ENCODE results near the gene TMEM87A.

DNA sequence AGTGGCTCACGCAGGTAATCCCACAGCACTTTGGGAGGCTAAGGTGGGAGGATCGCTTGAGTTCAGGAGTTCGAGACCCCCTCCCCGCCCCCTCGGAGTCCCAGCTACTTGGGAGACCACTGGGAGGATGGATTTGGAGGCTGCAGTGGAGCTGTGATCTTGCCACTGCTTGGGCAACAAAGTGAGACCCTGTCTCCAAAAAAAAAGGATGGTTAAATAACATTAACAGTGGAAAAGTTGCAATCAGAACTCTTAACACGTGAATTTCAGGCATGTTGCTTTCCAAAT lies 1.4 kb upstream of the TMEM87A start:
- TF ChIP-seq SALL2 (tag by site-specific recombination; IDR thresholded peaks at IDR 0.05; ENCODE audit: borderline replicate concordance) (no peak), ATF2 (tag by site-specific recombination; IDR thresholded peaks at IDR 0.05; ENCODE audit: low read depth) (no peak), SCRT2 (tag by site-specific recombination; IDR thresholded peaks at IDR 0.05) (no peak), MEIS1 (CRISPR knock-in tag; IDR thresholded peaks at IDR 0.05; ENCODE audit: borderline replicate concordance) (no peak), ZNF354C (tag by site-specific recombination; IDR thresholded peaks at IDR 0.05; ENCODE audit: borderline replicate concordance, low read depth) (no peak), PRDM10 (tag by site-specific recombination; IDR thresholded peaks at IDR 0.05) (no peak), ZSCAN30 (tag by site-specific recombination; IDR thresholded peaks at IDR 0.05) (no peak)
- TF ChIP-seq, protein P1, sequence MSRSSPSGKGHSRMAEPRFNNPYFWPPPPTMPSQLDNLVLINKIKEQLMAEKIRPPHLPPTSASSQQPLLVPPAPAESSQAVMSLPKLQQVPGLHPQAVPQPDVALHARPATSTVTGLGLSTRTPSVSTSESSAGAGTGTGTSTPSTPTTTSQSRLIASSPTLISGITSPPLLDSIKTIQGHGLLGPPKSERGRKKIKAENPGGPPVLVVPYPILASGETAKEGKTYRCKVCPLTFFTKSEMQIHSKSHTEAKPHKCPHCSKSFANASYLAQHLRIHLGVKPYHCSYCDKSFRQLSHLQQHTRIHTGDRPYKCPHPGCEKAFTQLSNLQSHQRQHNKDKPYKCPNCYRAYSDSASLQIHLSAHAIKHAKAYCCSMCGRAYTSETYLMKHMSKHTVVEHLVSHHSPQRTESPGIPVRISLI (tag by site-specific recombination; IDR thresholded peaks at IDR 0.05): no peak
- TF ChIP-seq, protein P2, sequence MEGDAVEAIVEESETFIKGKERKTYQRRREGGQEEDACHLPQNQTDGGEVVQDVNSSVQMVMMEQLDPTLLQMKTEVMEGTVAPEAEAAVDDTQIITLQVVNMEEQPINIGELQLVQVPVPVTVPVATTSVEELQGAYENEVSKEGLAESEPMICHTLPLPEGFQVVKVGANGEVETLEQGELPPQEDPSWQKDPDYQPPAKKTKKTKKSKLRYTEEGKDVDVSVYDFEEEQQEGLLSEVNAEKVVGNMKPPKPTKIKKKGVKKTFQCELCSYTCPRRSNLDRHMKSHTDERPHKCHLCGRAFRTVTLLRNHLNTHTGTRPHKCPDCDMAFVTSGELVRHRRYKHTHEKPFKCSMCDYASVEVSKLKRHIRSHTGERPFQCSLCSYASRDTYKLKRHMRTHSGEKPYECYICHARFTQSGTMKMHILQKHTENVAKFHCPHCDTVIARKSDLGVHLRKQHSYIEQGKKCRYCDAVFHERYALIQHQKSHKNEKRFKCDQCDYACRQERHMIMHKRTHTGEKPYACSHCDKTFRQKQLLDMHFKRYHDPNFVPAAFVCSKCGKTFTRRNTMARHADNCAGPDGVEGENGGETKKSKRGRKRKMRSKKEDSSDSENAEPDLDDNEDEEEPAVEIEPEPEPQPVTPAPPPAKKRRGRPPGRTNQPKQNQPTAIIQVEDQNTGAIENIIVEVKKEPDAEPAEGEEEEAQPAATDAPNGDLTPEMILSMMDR (tag by site-specific recombination; IDR thresholded peaks at IDR 0.05): no peak
- TF ChIP-seq, protein P3, sequence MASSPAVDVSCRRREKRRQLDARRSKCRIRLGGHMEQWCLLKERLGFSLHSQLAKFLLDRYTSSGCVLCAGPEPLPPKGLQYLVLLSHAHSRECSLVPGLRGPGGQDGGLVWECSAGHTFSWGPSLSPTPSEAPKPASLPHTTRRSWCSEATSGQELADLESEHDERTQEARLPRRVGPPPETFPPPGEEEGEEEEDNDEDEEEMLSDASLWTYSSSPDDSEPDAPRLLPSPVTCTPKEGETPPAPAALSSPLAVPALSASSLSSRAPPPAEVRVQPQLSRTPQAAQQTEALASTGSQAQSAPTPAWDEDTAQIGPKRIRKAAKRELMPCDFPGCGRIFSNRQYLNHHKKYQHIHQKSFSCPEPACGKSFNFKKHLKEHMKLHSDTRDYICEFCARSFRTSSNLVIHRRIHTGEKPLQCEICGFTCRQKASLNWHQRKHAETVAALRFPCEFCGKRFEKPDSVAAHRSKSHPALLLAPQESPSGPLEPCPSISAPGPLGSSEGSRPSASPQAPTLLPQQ (tag by site-specific recombination; IDR thresholded peaks at IDR 0.05): no peak

Measured in HEK293 (cell line).